ENCODE results near the gene OR13C9. TPM values are rescaled to one million over a fixed set of nuclear protein-coding genes. Genes with fewer than 3 reads are reported as not detected.

OR13C9 gene
- total RNA-seq, 1 donor from 2014 or later = not detected

Other genes starting within 250 kb of the OR13C9 start
- not detected for gene OR13F1, start 113.9 kb downstream of the OR13C9 start, total RNA-seq
- not detected for gene OR13C4, start 91.0 kb downstream of the OR13C9 start, total RNA-seq
- not detected for gene OR13C3, start 81.3 kb downstream of the OR13C9 start, total RNA-seq
- gene OR13C8, start 49.0 kb downstream of the OR13C9 start, total RNA-seq = not detected
- gene OR13C5, start 18.8 kb downstream of the OR13C9 start, total RNA-seq = not detected
- gene OR13C2, start 12.6 kb downstream of the OR13C9 start, total RNA-seq = not detected
- gene OR13D1, start 76.3 kb upstream of the OR13C9 start, total RNA-seq = not detected
- 28.9 TPM for gene NIPSNAP3A, start 129.5 kb upstream of the OR13C9 start, total RNA-seq
- gene NIPSNAP3B, start 145.9 kb upstream of the OR13C9 start, total RNA-seq = 5.7 TPM